ENCODE measurements around the gene HSPA13. TPM values are rescaled to one million over a fixed set of nuclear protein-coding genes. Genes with fewer than 3 reads are reported as not detected.

The HSPA13 gene
- 10 to 100 TPM in 2 of 4 donors, 1 to 10 TPM in 2; 1.6 to 22.2 (median 7.0) TPM for polyA plus RNA-seq
- long read RNA-seq, donor 1, transcript HSPA13-201 (5 exons, 3,986 nt), result major isoform, 5 of 22 reads
- long read RNA-seq, donor 1, partial matches to known transcripts, result 17 of 22 reads
- long read RNA-seq, donor 1, other reads (novel, unspliced or antisense), result 0 of 22 reads
- long read RNA-seq, donor 2, partial matches to known transcripts, result 0 of 3 reads
- long read RNA-seq, donor 2, other reads (novel, unspliced or antisense), result 0 of 3 reads
- long read RNA-seq, donor 3, partial matches to known transcripts, result 0 of 4 reads
- long read RNA-seq, donor 3, other reads (novel, unspliced or antisense), result 0 of 4 reads
- long read RNA-seq, donor 4, result 0 reads
- long read RNA-seq, donor 5, partial matches to known transcripts, result 0 of 1 reads
- long read RNA-seq, donor 5, other reads (novel, unspliced or antisense), result 0 of 1 reads
- long read RNA-seq, donor 6, partial matches to known transcripts, result 0 of 2 reads
- long read RNA-seq, donor 6, other reads (novel, unspliced or antisense), result 0 of 2 reads
- long read RNA-seq, donor 7, transcript HSPA13-201 (5 exons, 3,986 nt), result major isoform, 11 of 11 reads
- long read RNA-seq, donor 7, partial matches to known transcripts, result 0 of 11 reads
- long read RNA-seq, donor 7, other reads (novel, unspliced or antisense), result 0 of 11 reads
- long read RNA-seq, donor 8, result 0 reads
- long read RNA-seq, donor 9, partial matches to known transcripts, result 0 of 1 reads
- long read RNA-seq, donor 9, other reads (novel, unspliced or antisense), result 0 of 1 reads
- long read RNA-seq, donor 10, transcript HSPA13-201 (5 exons, 3,986 nt), result major isoform, 10 of 10 reads
- long read RNA-seq, donor 10, partial matches to known transcripts, result 0 of 10 reads
- long read RNA-seq, donor 10, other reads (novel, unspliced or antisense), result 0 of 10 reads

GRCh38 chr21:14382835-14383595 lies at the start of gene HSPA13:
Gene HSPA13, minus strand, starts transcription at chr21:14383146. Its CDS starts 27 bp downstream, at chr21:14383119.
- DNase-seq, result peak; percentile 100
- peak; percentile 95 for FAIRE-seq
- Histone ChIP-seq H3K4me1 (ENCODE audit: control insufficient read depth in 3 of 3, insufficient read depth in 2 of 3, low read depth in 1 of 3, low read length in 2 of 3) (peaks cover 0 to 2% (median 0%) of the 10 kb centered on the region in 3 donors), H3K9me3 (ENCODE audit: control insufficient read depth in 2 of 2, insufficient read depth in 1 of 2, low read depth in 1 of 2, low read length in 1 of 2) (no peaks in the 10 kb centered on the region), H3K36me3 (ENCODE audit: control insufficient read depth in 3 of 3, insufficient read depth in 2 of 3, low read depth in 1 of 3, low read length in 3 of 3) (peaks cover 0 to 2% (median 0%) of the 10 kb centered on the region in 3 donors), H3K27me3 (ENCODE audit: control insufficient read depth in 3 of 3, insufficient read depth in 3 of 3, low read length in 3 of 3) (no peaks in the 10 kb centered on the region), H3K27ac (ENCODE audit: low read depth in 1 of 3, low read length in 2 of 3) (peak within 1 kb of the TSS; percentile 35 to 97 (median 84)), H3K4me3 (ENCODE audit: low read depth in 1 of 3, low read length in 3 of 3) (peak within 1 kb of the TSS; percentile 67 to 98 (median 78))
- 0 to 1% (median 0%) methylated on average over 46 of the region's 46 CpGs for WGBS, 3 donors

GRCh38 chr21:14418920-14419319 lies 36.0 kb upstream of the HSPA13 start:
- no peak overlapping the region for H3K4me3 ChIP-seq (ENCODE audit: low read depth in 1 of 3, low read length in 3 of 3)
- FAIRE-seq, result no peak
- H3K27me3 ChIP-seq (ENCODE audit: control insufficient read depth in 3 of 3, insufficient read depth in 3 of 3, low read length in 3 of 3), result peaks cover 0 to 3% (median 0%) of the 10 kb centered on the region in 3 donors
- no peaks in the 10 kb centered on the region for H3K36me3 ChIP-seq (ENCODE audit: control insufficient read depth in 3 of 3, insufficient read depth in 2 of 3, low read depth in 1 of 3, low read length in 3 of 3)
- DNase-seq, result no peak
- 78 to 91% (median 80%) methylated on average over 2 of the region's 2 CpGs for WGBS, 3 donors
- H3K4me1 ChIP-seq (ENCODE audit: control insufficient read depth in 3 of 3, insufficient read depth in 2 of 3, low read depth in 1 of 3, low read length in 2 of 3), result no peaks in the 10 kb centered on the region
- H3K9me3 ChIP-seq (ENCODE audit: control insufficient read depth in 2 of 2, insufficient read depth in 1 of 2, low read depth in 1 of 2, low read length in 1 of 2), result peaks cover 2 to 38% of the 10 kb centered on the region in 2 donors
- no peak overlapping the region for H3K27ac ChIP-seq (ENCODE audit: low read depth in 1 of 3, low read length in 2 of 3)

- H3K4me3 ChIP-seq (ENCODE audit: low read depth in 1 of 3, low read length in 3 of 3), result no peak overlapping the region
These were observed 32.1 kb upstream of the HSPA13 start for GRCh38 chr21:14414932-14415508.

GRCh38 chr21:14405962-14406361 lies 23.0 kb upstream of the HSPA13 start:
- Histone ChIP-seq H3K9me3 (ENCODE audit: control insufficient read depth in 2 of 2, insufficient read depth in 1 of 2, low read depth in 1 of 2, low read length in 1 of 2) (no peaks in the 10 kb centered on the region), H3K4me3 (ENCODE audit: low read depth in 1 of 3, low read length in 3 of 3) (no peak overlapping the region), H3K36me3 (ENCODE audit: control insufficient read depth in 3 of 3, insufficient read depth in 2 of 3, low read depth in 1 of 3, low read length in 3 of 3) (no peaks in the 10 kb centered on the region), H3K4me1 (ENCODE audit: control insufficient read depth in 3 of 3, insufficient read depth in 2 of 3, low read depth in 1 of 3, low read length in 2 of 3) (no peaks in the 10 kb centered on the region), H3K27ac (ENCODE audit: low read depth in 1 of 3, low read length in 2 of 3) (no peak overlapping the region), H3K27me3 (ENCODE audit: control insufficient read depth in 3 of 3, insufficient read depth in 3 of 3, low read length in 3 of 3) (no peaks in the 10 kb centered on the region)
- no peak for FAIRE-seq
- WGBS, 3 donors, result 30 to 44% (median 39%) methylated on average over 2 of the region's 2 CpGs
- no peak for DNase-seq

More at GRCh38 chr21:14414932-14415508, 32.1 kb upstream of the HSPA13 start:
- no peak for FAIRE-seq
- Histone ChIP-seq H3K27ac (ENCODE audit: low read depth in 1 of 3, low read length in 2 of 3) (no peak overlapping the region), H3K36me3 (ENCODE audit: control insufficient read depth in 3 of 3, insufficient read depth in 2 of 3, low read depth in 1 of 3, low read length in 3 of 3) (no peaks in the 10 kb centered on the region), H3K4me1 (ENCODE audit: control insufficient read depth in 3 of 3, insufficient read depth in 2 of 3, low read depth in 1 of 3, low read length in 2 of 3) (no peaks in the 10 kb centered on the region), H3K9me3 (ENCODE audit: control insufficient read depth in 2 of 2, insufficient read depth in 1 of 2, low read depth in 1 of 2, low read length in 1 of 2) (peaks cover 2 to 28% of the 10 kb centered on the region in 2 donors), H3K27me3 (ENCODE audit: control insufficient read depth in 3 of 3, insufficient read depth in 3 of 3, low read length in 3 of 3) (peaks cover 0 to 3% (median 0%) of the 10 kb centered on the region in 3 donors)
- DNase-seq, result no peak
- WGBS, 3 donors, result 88 to 90% (median 89%) methylated on average over 2 of the region's 2 CpGs

GRCh38 chr21:14405225-14405624 lies 22.3 kb upstream of the HSPA13 start:
- no peak overlapping the region for H3K27ac ChIP-seq (ENCODE audit: low read depth in 1 of 3, low read length in 2 of 3)
- H3K27me3 ChIP-seq (ENCODE audit: control insufficient read depth in 3 of 3, insufficient read depth in 3 of 3, low read length in 3 of 3), result no peaks in the 10 kb centered on the region
- 14 to 56% (median 30%) methylated on average over 1 of the region's 1 CpG for WGBS, 3 donors
- no peak for DNase-seq
- no peak for FAIRE-seq
- H3K4me3 ChIP-seq (ENCODE audit: low read depth in 1 of 3, low read length in 3 of 3), result no peak overlapping the region
- H3K4me1 ChIP-seq (ENCODE audit: control insufficient read depth in 3 of 3, insufficient read depth in 2 of 3, low read depth in 1 of 3, low read length in 2 of 3), result no peaks in the 10 kb centered on the region
- H3K36me3 ChIP-seq (ENCODE audit: control insufficient read depth in 3 of 3, insufficient read depth in 2 of 3, low read depth in 1 of 3, low read length in 3 of 3), result no peaks in the 10 kb centered on the region
- no peaks in the 10 kb centered on the region for H3K9me3 ChIP-seq (ENCODE audit: control insufficient read depth in 2 of 2, insufficient read depth in 1 of 2, low read depth in 1 of 2, low read length in 1 of 2)

GRCh38 chr21:14403681-14404318 lies 20.9 kb upstream of the HSPA13 start:
- peak; percentile 33 to 42 for DNase-seq
- H3K9me3 ChIP-seq (ENCODE audit: control insufficient read depth in 2 of 2, insufficient read depth in 1 of 2, low read depth in 1 of 2, low read length in 1 of 2), result no peaks in the 10 kb centered on the region
- no peaks in the 10 kb centered on the region for H3K4me1 ChIP-seq (ENCODE audit: control insufficient read depth in 3 of 3, insufficient read depth in 2 of 3, low read depth in 1 of 3, low read length in 2 of 3)
- H3K27me3 ChIP-seq (ENCODE audit: control insufficient read depth in 3 of 3, insufficient read depth in 3 of 3, low read length in 3 of 3), result no peaks in the 10 kb centered on the region
- no peak overlapping the region for H3K4me3 ChIP-seq (ENCODE audit: low read depth in 1 of 3, low read length in 3 of 3)
- H3K36me3 ChIP-seq (ENCODE audit: control insufficient read depth in 3 of 3, insufficient read depth in 2 of 3, low read depth in 1 of 3, low read length in 3 of 3), result no peaks in the 10 kb centered on the region
- 27 to 42% (median 37%) methylated on average over 1 of the region's 1 CpG for WGBS, 3 donors
- no peak overlapping the region for H3K27ac ChIP-seq (ENCODE audit: low read depth in 1 of 3, low read length in 2 of 3)
- no peak for FAIRE-seq

GRCh38 chr21:14401217-14401616 lies 18.3 kb upstream of the HSPA13 start:
- H3K9me3 ChIP-seq (ENCODE audit: control insufficient read depth in 2 of 2, insufficient read depth in 1 of 2, low read depth in 1 of 2, low read length in 1 of 2), result no peaks in the 10 kb centered on the region
- WGBS, 3 donors, result 17 to 43% (median 24%) methylated on average over 1 of the region's 1 CpG
- H3K36me3 ChIP-seq (ENCODE audit: control insufficient read depth in 3 of 3, insufficient read depth in 2 of 3, low read depth in 1 of 3, low read length in 3 of 3), result no peaks in the 10 kb centered on the region
- no peaks in the 10 kb centered on the region for H3K4me1 ChIP-seq (ENCODE audit: control insufficient read depth in 3 of 3, insufficient read depth in 2 of 3, low read depth in 1 of 3, low read length in 2 of 3)
- FAIRE-seq (no peak), DNase-seq (no peak)
- H3K4me3 ChIP-seq (ENCODE audit: low read depth in 1 of 3, low read length in 3 of 3), result no peak overlapping the region
- no peaks in the 10 kb centered on the region for H3K27me3 ChIP-seq (ENCODE audit: control insufficient read depth in 3 of 3, insufficient read depth in 3 of 3, low read length in 3 of 3)
- no peak overlapping the region for H3K27ac ChIP-seq (ENCODE audit: low read depth in 1 of 3, low read length in 2 of 3)
